Inferior parietal cortex (tissue), 1 donor: ENCODE data around the gene SLC37A2.
"Not testable (repeated sequence)": the region's sequence is repeated elsewhere in the genome, so short reads cannot be mapped to it uniquely, and the experiment has no call there.

ENCODE experiments used
- DNase-seq: peaks from one replicate; pipeline ENCODE4 v3.0.0-alpha.2; 2016; ENCODE audit errors: extremely low spot score

Gene SLC37A2

DNA sequence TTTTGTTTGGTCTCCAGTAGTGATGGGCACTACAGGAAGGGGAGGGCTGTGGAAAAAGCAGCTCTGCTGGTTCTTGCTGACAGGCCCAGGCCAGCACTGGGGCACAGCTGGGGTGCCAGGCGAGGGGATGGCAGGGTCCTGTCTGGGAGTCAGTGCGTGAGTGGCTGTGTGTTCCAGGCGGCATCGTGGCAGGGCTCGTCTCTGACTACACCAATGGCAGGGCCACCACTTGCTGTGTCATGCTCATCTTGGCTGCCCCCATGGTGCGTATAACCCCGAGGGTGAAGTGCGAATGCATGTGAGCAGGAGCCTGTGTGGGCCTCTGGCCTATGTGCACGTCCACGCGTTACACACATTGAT is 20.9 kb downstream of the SLC37A2 start:
- DNase-seq = no peak

DNA sequence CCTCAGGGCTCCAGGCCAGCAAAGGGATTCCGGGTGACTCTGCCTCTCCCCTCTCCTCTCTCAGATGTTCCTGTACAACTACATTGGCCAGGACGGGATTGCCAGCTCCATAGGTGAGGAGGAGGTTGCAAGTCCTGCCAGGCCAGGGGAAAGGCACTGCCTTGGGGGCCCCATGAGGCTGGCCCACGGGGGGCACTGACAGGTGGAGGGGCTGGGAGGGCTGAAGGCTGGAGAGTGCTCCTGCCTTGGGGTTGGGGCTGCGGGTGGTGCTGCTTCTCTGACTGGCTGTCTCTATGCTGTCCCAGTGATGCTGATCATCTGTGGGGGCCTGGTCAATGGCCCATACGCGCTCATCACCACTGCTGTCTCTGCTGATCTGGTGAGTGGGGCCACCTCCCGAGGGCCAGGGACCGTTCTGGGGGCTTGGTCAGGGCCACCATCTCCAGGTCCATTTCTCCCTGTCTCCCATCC is 21.7 kb downstream of the SLC37A2 start:
- no peak for DNase-seq

DNA sequence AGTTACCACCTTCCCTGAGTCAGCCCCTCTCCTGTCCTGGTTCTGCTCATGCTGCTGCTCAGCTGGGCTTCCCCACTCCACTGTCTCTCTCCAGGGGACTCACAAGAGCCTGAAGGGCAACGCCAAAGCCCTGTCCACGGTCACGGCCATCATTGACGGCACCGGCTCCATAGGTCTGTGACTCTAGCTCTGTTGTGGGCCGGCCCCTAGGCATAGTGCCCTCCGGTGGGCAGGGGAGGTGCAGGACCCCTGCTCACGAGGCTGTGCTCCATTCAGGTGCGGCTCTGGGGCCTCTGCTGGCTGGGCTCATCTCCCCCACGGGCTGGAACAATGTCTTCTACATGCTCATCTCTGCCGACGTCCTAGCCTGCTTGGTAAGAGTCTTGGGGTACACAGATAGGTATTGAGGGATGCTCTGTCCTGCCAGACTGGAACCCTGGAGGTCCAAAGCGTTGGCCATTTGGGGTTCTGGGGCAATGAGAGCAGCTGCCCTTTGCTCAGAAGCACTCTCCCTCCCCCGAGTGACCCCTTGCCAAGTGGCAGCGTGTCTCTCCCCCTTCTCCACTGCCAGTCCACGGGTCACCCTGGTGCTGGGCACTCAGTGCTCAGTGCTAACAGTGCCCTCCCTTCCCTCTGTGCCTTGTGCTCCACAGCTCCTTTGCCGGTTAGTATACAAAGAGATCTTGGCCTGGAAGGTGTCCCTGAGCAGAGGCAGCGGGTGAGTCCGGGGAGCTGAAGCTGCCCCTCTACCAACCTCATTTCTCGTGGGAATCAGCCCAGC is 22.4 kb downstream of the SLC37A2 start:
- no peak for DNase-seq

DNA sequence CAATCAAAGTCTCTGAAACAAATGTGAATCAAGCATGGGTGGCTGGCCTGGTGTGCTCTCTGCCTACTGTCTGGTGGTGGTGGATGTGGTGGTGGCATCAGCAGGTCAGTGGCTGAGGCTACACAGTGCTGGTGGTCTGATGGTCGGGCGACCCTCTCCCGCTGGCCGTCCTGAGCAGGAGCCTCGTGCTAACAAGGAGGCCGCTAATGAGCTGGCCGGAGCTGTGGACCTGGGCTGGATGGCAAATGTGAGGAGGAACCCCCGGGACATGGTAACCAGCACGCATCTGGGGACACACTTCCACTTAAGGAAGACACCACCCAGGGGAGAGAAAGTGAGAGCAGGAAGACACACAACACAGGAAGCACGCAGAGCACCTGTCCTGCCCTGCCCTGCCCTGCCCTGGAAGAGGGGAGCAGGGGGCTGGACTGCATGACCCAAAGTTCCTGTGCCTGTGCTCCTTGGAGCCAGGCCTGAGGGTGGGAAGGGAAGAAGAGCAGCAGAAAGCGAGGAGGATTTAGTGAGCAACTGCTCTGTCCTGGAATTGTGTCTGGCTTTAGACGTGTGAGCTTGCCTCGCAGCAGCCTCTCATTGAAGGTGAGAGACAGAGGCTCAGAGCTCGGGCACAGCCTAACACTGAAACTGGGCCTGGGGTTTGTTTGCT is 23.7 kb downstream of the SLC37A2 start:
- no peak for DNase-seq

DNA sequence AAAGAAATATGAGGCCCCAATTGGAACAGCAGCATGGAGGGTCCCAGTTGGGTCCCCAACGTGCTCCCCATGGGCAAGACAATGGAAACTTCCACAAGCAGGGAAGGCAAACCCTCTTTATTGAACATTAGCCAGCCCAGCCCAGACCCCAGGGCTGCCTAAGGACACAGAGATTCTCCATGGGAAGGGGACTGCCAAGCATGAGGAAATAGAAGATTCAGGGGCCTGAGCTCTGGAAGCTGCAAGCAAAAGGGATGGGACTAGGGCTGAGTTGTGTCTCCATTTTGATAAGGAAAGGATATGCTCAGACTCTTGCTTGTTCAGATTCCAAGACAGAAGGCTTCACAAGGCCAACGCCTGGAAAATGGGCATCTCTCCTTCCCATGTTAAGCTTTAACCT is 25.0 kb downstream of the SLC37A2 start:
- DNase-seq = no peak

DNA sequence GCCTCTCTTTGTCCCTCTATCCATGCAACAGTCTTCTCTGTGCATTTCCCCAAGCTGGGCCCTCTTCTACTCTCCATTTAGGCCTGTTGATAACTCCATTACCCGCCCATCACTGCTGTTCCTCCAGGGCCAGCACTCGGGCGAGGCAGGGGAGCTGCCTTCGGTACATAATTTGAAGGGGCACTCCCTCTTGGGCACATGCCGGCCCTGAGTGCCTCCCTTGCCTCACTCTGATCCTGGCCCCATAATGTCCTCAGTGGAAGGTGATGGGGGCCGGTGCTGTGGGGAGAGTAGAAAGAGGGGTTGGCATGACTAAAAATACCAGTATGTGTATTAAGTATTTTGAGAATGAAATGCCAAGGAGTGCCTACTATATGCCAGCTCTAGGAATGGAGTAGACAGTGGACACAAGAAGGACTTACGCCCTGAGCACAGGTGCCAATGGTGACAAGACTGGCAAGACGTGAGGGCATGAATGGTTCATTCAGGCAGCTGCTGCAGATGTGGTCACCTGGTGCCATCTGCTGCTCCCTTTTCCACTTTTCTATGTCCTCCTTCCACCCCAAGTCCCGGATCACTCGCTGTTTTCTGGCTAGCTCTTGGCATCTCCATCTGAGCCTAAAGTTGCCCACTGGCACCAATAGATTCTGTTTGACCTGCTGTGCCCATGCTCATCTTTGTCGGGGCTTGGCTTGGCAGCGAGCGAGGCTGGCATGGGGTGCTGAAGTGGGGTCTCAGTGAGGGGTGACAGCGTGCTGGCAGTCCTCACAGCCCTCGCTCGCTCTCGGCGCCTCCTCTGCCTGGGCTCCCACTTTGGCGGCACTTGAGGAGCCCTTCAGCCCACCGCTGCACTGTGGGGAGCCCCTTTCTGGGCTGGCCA is 25.7 kb downstream of the SLC37A2 start:
- no peak for DNase-seq

DNA sequence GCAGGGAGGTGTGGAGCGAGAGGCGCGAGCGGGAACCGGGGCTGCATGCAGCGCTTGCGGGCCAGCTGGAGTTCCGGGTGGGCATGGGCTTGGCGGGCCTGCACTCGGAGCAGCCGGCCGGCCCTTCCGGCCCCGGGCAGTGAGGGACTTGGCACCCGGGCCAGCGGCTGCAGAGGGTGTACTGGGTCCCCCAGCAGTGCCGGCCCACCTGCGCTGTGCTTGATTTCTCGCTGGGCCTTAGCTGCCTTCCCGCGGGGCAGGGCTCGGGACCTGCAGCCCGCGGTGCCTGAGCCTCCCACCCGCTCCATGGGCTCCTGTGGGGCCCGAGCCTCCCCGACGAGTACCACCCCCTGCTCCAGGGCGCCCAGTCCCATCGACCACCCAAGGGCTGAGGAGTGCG is 26.4 kb downstream of the SLC37A2 start:
- DNase-seq = not testable (repeated sequence)

DNA sequence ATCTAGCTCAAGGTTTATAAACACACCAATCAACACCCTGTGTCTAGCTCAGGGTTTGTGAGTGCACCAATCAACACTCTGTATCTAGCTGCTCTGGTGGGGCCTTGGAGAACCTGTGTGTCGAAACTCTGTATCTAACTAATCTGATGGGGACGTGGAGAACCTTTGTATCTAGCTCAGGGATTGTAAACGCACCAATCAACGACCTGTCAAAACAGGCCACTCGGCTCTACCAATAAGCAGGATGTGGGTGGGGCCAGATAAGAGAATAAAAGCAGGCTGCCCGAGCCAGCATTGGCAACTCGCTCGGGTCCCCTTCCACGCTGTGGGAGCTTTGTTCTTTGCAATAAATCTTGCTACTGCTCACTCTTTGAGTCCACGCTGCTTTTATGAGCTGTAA is 27.0 kb downstream of the SLC37A2 start:
- DNase-seq = not testable (repeated sequence)

DNA sequence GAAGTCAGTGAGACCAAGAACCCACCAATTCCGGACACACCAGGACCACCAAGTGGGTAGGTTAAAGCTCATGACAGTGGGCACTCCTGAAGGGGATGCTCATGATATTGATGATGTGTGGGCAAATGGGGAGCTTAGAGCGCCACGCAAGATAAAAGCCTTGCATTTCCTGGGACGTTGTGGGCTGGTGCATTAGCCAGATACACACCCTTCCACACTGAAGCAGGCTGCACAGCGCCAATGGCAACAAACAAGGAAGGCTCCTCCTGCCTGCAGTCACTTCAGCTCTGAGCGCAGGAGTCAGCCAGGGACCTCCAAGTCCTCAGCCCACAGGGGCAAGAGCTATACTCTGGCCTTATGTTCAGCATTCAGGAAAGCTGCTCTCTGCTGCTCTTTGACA is 27.7 kb downstream of the SLC37A2 start:
- DNase-seq = no peak

DNA sequence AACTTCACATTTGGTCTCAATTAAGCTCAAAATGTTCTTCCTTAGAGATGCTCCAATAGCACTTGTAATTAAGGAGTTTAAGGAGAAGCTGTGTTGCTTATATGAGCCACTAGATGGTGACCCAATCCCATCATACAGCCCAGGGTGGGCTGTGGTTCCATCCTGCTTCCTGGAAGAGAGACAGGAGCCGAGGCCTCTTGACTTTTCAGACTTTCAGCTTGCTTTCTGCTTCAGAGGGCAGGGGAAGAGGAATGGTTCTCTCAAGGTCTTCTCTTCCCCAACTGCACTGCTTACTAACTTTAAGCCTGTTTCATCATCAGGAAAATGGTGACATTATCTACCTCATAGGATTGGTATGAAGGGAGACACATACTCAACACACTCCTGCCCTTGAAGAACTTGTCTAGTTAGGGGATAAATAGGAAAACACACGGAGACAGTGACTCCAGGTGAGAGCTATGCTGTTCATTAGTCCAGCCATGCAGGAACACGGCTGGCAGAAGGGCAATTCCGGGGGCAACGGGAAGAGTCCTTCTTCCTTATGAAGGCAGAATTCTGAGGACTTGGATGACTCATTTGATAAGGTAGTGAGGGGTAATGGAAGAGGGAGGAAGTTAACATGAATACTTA is 28.3 kb downstream of the SLC37A2 start:
- peak; percentile 70 for DNase-seq

DNA sequence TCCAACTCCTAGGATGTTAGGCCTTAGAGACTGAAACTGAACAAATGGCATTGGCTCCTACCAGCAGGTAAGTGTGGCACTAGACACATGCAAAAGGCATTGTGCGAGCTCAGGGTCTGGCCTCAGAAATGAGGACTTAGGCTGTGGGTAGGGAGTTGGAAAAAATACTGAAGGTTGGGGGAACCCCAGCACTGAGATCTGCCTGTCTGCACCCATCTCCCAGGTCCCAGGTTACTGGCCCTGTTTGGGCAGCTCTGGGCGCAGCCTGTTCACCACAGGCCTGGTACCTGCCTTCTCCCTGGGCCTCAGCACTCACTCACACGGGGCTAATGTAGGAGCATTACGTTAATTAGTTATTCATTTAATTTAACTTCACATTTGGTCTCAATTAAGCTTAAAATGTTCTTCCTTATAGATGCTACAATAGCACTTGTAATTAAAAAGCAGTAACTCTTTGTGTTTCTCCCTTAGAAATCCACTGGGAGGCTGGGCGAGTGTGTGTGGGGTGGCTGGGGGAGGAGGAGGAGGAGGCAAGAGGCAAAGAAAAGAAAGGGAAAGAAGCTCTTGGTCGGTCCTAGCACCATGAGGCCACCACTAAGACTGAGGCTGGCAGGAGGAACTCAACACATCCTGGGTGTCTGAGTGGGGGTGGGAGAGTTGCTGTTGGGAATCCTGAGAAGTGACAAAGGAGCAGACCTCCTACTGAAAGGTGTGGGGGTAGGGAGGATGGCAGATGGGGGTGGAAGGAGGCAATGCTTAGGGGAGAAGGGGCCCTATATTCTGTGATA is 29.0 kb downstream of the SLC37A2 start:
- DNase-seq = no peak

DNA sequence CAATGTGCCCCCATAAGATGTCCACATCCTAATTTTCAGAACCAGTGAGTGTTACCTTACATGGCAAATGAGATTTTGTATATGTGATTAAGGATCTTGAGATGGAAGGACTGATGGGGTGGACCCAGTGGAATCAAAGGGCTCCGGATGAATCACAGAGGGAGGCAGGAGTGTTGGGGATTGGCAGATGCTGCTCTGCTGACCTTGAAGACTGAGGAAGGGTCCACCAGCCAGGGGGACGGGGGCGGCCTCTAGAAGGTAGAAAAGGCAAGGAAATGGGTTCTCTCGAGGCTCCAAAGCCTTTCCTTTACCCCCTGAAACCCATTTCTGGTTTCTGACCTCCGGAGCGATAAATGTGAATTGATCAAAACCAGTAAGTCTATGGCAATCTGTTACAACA is 29.6 kb downstream of the SLC37A2 start:
- no peak for DNase-seq

DNA sequence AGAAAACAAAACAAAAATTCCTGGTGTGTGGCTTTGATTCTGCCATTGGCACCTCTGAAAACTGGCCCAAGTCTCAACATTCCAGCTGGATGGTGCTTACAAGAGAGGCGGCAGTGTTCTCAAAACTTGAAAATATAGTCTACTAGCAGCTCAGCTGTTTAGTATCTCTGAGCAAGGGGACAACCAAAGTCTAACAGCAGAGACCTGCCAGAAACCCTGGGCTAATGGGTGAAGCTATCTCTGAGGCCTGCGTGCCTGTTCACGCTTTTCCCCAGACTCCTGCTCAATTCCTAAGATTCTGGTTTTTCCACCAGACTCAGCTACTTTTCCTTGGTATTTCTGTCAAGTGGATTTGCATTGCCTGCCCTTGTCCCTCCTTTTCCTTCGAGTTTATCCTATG is 30.4 kb downstream of the SLC37A2 start:
- DNase-seq = no peak

DNA sequence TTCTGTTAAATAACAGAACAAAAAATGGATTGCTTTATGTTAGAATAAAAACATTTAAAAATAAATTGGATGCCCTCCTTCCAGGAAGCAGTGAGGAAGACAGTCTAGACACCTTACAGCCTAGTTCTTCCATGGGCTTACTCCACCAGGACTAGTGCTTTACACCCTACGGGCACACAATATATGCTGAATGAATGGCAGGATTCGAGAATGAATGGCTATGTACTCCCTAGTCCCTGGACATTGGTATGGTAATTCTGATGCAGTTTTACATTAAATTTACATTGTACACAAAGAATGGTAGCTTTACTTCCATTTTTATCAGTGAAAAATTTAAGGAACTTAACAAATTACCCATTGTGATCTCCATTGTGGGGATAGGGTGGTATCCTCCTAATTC is 31.6 kb downstream of the SLC37A2 start:
- no peak for DNase-seq

DNA sequence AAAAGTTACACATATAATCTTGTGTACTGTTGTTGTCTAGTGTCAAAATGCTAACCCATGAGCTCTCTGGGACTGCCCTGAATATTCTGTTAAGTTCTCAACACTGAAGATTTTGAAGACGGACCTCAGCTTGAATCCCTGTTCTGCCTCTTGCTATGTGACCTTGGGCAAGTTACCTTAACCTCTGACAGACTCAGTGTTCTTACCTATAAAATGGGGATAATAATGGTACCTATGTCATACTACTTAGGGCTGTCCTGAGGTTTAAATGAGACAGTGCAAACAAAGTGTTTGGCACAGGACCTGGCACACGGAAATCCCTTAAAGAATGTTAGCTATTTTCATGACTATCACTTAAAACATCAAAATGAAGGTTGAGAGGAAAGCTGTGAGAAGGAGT is 37.0 kb downstream of the SLC37A2 start:
- DNase-seq = no peak

DNA sequence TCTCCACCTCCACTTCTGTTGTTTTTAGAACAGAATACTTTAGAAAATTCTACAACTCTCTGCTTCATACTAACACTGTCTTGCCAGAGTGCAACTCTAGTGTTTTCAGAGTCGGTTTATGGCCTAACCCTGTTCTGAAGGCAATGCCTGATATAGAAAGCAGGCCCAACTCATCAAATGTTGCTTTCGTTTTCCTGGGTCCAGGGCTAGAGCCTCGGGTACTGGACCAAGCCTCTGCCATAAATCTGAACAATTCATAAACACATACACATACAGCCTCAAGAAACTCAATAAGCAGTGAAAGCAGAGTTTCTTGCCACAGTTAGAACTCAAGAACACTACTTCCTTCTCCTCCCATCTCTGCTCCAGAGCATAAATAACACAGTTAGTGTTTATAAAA is 38.5 kb downstream of the SLC37A2 start:
- DNase-seq = no peak

DNA sequence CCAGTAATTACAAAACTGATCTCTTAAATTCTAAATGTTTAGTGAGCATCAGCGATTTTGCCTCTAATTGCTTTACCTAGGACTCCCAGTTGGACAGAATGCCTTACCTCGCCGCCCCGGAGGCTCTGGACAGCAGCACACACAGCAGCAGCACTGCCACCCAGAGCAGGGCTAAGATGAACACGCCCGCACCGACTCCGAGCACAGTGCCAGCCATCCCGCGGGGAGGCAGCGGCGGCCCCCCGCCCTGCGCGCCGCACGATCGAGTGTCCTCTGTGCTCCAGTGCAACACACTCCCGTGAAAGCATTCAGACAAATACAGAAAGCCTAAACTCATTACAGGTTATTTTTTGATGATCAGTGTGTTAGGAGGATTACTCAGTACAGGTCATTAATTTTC is 38.9 kb downstream of the SLC37A2 start:
- no peak for DNase-seq

DNA sequence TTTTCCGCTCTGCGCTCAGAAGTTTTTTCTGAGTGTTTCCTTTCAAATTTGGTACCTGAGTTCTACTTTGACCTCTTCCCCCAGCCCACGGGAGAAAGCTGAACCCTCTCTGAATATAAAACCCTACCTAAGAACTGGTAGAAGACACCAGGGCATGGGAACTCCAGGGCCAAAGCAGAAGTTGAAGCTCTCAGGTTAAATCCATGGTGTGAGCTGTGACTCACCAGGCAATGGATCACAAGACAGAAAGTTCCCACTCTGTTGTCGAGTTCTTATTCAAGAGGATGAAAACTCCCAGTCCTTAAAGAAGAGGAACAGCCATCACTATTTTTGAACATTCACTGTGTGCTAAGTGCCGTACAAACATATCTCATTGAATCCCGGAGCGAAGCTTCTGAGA is 39.4 kb downstream of the SLC37A2 start:
- DNase-seq = no peak

DNA sequence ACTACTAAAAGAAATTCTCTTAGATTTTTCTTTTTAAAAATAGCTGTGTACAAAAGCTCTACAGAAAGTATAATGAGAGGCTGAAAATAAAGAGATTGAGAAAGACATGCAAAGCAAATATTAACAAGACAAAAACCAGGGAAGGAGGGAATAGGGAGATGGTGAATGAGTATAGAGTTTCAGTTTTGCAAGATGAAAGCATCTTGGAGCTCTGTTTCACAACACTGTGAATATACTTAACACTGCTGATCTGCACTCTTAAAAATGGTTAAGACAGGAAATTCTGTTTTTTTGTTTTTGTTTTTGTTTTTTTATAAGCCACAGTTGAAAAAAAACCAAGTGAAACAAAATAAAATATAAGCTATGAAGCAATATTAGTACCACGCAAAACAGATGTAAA is 42.8 kb downstream of the SLC37A2 start:
- DNase-seq = no peak

DNA sequence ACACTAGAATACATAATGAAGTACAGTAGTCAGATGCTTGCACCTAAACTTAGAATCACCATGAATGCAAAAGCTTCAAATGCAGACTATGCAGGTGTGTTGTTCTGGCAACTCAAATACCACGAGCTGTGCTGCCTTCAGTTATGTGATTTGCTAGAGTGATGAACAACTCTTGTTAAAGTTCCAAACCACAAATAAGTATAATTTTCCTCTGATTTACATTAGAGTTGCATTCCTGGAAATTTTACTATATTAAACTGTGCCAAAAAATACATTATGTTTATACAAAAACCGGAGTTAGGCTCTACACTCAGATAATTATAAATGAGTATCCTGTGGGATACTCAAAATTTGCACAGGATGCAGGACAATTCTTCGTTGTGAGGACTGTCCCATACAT is 45.4 kb downstream of the SLC37A2 start:
- DNase-seq = no peak

DNA sequence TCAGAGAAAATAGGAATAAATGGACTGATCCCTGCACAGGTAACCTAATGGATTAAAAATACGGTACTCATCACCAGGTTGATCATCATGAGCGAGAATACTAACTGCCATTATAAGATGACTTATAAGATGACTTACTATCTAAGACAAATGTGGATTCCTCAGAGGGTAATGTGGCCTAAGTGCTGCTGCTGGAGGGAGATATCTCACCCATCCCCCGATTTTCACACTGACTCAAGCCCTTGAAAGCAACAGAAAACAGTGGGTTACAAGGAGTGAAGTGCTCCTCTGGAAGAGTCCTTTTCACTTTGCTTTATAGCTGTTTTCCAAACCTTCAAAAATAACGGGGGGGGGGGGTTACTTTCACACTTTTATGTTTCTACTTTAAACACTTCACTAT is 47.4 kb downstream of the SLC37A2 start:
- no peak for DNase-seq
